HepG2 (cell line): Measurements from ENCODE around the gene LYRM7.

ENCODE experiments used
- ARNT ChIP-seq: fragments of 450-650 bp; IDR thresholded peaks from 2 replicates; pipeline ENCODE4 v1.6.1; 2017
- BRD4 ChIP-seq: sonication (generic); formaldehyde crosslinking; IDR thresholded peaks from 2 replicates; pipeline ENCODE4 v1.4.0; 2020; ENCODE audit warnings: missing genetic modification reagents
- CTCF ChIP-seq: sonication (generic); formaldehyde crosslinking; IDR thresholded peaks from 2 replicates; pipeline ENCODE4 v1.5.0; 2020; ENCODE audit warnings: mild to moderate bottlenecking, missing genetic modification reagents, moderate library complexity
- JUND ChIP-seq: sonication (generic); formaldehyde crosslinking; IDR thresholded peaks from 2 replicates; pipeline ENCODE4 v1.8.0; 2022; ENCODE audit warnings: mild to moderate bottlenecking, missing genetic modification reagents
- NFIB ChIP-seq: sonication (generic); formaldehyde crosslinking; IDR thresholded peaks from 2 replicates; pipeline ENCODE4 v1.9.0; 2021; ENCODE audit warnings: missing genetic modification reagents, mild to moderate bottlenecking, borderline replicate concordance
- POLR2AphosphoS5 ChIP-seq: IDR thresholded peaks from 2 replicates; pipeline ENCODE4 v1.6.1; 2012; ENCODE audit warnings: low read depth, low read length
- REPIN1 ChIP-seq: sonication (generic); formaldehyde crosslinking; IDR thresholded peaks from 2 replicates; pipeline ENCODE4 v1.8.0; 2022; ENCODE audit warnings: missing genetic modification reagents, low read depth, mild to moderate bottlenecking, borderline replicate concordance
- STAT6 ChIP-seq: sonication (generic); formaldehyde crosslinking; IDR thresholded peaks from 2 replicates; pipeline ENCODE4 v1.4.0; 2020; ENCODE audit warnings: missing genetic modification reagents, mild to moderate bottlenecking, borderline replicate concordance
- ZNF644 ChIP-seq: IDR thresholded peaks from 2 replicates; pipeline ENCODE4 v1.6.1; 2016; ENCODE audit warnings: low read depth
- ZNF768 ChIP-seq: sonication (generic); formaldehyde crosslinking; IDR thresholded peaks from 2 replicates; pipeline ENCODE4 v1.4.0; 2020; ENCODE audit warnings: missing genetic modification reagents
- TF ChIP-seq, protein P1 (sequence below): sonication (generic); formaldehyde crosslinking; conservative IDR thresholded peaks from 2 replicates; pipeline ENCODE4 v1.4.0; 2020; ENCODE audit warnings: missing genetic modification reagents
- TF ChIP-seq, protein P2 (sequence below): IDR thresholded peaks from 2 replicates; pipeline ENCODE4 v1.6.1; 2016
- TF ChIP-seq, protein P3 (sequence below): sonication (generic); formaldehyde crosslinking; IDR thresholded peaks from 2 replicates; pipeline ENCODE4 v1.4.0; 2020; ENCODE audit warnings: missing genetic modification reagents, borderline replicate concordance

DNA sequence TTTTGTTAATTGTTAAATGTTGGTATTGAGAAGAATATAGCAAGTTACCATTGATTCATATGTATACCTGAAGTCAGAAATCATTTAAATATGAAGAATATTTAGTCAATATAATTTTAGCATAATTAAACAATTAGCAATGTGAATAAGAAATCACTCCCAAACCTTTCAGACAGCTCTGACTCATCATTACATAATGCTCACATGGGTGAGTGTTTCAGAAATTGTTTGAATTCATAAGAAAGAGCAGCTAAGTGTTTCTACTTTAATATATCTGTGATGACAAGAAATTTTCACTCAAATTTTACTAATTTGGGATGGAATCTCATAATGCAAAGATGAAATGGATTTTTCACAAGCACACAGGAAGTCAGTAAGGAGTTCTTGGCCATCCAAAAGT, 51.1 kb downstream of the LYRM7 start:
- TF ChIP-seq REPIN1 (CRISPR knock-in tag) (no peak), CTCF (no peak), ARNT (no peak), STAT6 (CRISPR knock-in tag) (no peak), POLR2AphosphoS5 (no peak), ZNF644 (CRISPR knock-in tag) (no peak), ZNF768 (CRISPR knock-in tag) (no peak), NFIB (CRISPR knock-in tag) (no peak), JUND (CRISPR knock-in tag) (no peak), BRD4 (CRISPR knock-in tag) (no peak)
- TF ChIP-seq, protein P1, sequence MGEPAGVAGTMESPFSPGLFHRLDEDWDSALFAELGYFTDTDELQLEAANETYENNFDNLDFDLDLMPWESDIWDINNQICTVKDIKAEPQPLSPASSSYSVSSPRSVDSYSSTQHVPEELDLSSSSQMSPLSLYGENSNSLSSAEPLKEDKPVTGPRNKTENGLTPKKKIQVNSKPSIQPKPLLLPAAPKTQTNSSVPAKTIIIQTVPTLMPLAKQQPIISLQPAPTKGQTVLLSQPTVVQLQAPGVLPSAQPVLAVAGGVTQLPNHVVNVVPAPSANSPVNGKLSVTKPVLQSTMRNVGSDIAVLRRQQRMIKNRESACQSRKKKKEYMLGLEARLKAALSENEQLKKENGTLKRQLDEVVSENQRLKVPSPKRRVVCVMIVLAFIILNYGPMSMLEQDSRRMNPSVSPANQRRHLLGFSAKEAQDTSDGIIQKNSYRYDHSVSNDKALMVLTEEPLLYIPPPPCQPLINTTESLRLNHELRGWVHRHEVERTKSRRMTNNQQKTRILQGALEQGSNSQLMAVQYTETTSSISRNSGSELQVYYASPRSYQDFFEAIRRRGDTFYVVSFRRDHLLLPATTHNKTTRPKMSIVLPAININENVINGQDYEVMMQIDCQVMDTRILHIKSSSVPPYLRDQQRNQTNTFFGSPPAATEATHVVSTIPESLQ = no peak
- TF ChIP-seq, protein P2, sequence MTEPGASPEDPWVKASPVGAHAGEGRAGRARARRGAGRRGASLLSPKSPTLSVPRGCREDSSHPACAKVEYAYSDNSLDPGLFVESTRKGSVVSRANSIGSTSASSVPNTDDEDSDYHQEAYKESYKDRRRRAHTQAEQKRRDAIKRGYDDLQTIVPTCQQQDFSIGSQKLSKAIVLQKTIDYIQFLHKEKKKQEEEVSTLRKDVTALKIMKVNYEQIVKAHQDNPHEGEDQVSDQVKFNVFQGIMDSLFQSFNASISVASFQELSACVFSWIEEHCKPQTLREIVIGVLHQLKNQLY (CRISPR knock-in tag) = no peak
- TF ChIP-seq, protein P3, sequence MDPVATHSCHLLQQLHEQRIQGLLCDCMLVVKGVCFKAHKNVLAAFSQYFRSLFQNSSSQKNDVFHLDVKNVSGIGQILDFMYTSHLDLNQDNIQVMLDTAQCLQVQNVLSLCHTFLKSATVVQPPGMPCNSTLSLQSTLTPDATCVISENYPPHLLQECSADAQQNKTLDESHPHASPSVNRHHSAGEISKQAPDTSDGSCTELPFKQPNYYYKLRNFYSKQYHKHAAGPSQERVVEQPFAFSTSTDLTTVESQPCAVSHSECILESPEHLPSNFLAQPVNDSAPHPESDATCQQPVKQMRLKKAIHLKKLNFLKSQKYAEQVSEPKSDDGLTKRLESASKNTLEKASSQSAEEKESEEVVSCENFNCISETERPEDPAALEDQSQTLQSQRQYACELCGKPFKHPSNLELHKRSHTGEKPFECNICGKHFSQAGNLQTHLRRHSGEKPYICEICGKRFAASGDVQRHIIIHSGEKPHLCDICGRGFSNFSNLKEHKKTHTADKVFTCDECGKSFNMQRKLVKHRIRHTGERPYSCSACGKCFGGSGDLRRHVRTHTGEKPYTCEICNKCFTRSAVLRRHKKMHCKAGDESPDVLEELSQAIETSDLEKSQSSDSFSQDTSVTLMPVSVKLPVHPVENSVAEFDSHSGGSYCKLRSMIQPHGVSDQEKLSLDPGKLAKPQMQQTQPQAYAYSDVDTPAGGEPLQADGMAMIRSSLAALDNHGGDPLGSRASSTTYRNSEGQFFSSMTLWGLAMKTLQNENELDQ (CRISPR knock-in tag) = no peak
